GM18909 (cell line): ENCODE results near the gene PHKA1.
"Not testable (repeated sequence)": the region's sequence is repeated elsewhere in the genome, so short reads cannot be mapped to it uniquely, and the experiment has no call there.

Experiments used
- ATAC-seq: cut with Tn5 transposase; IDR thresholded peaks from one replicate; pipeline ENCODE4 v1.9.1; 2021; ENCODE audit warnings: mild to moderate bottlenecking; ENCODE audit not compliant: unreplicated experiment, poor library complexity

PHKA1 gene

GRCh38 chrX:72673951-72674350, 40.2 kb downstream of the PHKA1 start:
- ATAC-seq = not testable (repeated sequence)

DNA sequence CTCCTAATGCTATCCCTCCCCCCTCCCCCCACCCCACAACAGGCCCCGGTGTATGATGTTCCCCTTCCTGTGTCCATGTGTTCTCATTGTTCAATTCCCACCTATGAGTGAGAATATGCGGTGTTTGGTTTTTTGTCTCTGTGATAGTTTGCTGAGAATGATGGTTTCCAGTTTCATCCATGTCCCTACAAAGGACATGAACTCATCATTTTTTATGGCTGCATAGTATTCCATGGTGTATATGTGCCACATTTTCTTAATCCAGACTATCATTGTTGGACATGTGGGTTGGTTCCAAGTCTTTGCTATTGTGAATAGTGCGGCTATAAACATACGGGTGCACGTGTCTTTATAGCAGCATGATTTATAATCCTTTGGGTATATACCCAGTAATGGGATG, 44.6 kb downstream of the PHKA1 start:
- ATAC-seq = not testable (repeated sequence)

GRCh38 chrX:72666451-72666850, 47.7 kb downstream of the PHKA1 start:
- ATAC-seq = no peak

DNA sequence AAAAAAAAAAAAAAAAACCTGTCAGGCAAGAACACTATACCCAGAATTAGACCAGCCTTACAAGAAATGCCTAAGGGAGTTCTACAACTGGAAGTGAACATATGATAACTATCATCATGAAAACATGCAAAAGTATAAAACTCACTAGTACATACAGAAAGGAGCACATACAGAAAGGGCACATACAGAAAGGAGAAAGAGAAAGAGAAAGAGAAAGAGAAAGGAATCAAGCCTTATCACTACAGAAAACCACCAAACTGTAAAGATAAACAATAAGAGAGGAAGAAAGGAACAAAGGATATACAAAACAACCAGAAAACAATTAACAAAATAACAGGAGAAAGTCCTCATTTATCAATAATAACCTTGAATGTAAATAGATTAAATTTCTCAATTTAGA, 50.4 kb downstream of the PHKA1 start:
- ATAC-seq = no peak

DNA sequence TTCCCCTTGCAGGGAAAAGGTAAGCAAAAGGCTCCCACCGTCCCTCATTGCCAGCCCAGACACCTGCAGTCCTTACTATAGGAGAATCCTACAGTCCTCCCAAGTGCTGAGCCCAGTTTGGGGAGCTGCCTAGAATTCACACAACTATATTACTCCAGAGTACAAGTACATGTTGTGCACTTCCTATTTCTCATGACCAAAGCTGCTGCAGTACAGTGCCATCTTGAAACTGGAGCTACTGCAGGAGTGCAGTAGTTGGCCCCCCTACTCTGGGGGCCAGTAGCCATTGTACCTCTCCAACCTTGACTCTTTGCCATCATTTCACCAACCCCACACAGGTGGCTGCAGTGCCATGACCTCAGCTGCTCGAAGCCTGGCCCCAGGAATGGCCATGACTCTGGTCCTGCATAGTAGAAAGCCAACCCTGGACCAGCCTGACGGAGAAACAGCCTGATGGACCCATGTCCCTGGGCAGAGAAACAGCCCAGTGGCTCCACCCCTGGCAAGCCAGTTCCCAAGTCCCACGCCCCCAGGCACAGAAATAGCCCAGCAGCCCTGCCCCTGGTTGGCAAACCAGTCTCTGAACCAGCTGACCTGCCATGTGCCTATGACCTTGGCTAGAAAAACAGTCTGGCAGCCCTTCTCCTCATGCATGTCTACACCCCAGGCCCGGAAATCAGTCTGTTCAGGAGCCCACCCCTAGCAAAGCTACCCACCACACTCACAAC, 51.9 kb downstream of the PHKA1 start:
- no peak for ATAC-seq

- no peak for ATAC-seq
Measured at GRCh38 chrX:72659723-72660122, 54.4 kb downstream of the PHKA1 start.

- ATAC-seq = no peak
Measured at GRCh38 chrX:72652082-72652481, 62.0 kb downstream of the PHKA1 start.

- no peak for ATAC-seq
Measured at GRCh38 chrX:72644946-72645345, 69.2 kb downstream of the PHKA1 start.

GRCh38 chrX:72641611-72642010, 72.5 kb downstream of the PHKA1 start:
- ATAC-seq = no peak

GRCh38 chrX:72635930-72636329, 78.2 kb downstream of the PHKA1 start:
- no peak for ATAC-seq

DNA sequence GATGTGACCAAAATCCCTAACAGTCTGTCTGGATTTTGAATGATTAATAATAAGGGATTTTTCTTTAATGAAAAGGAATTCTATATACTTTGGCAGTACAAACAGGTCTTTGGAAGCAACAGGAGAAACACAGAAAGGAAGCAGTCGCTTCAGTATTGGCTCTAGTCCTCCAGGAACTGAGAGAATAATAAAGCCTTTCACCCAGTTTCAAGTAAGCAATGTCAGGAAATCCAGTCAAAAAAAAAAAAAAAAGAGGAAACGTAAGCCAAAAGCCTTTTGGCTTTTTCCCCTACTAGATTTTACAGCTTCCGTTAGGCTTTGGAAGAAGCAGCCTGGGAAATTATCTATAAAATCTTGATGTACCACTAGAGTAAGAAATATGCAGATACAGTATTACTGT, 79.8 kb downstream of the PHKA1 start:
- ATAC-seq = no peak

GRCh38 chrX:72630185-72630584, 83.9 kb downstream of the PHKA1 start:
- no peak for ATAC-seq

GRCh38 chrX:72624194-72624593, 89.9 kb downstream of the PHKA1 start:
- ATAC-seq = no peak

- ATAC-seq = peak; percentile 83
Measured at GRCh38 chrX:72621625-72622485, 92.3 kb downstream of the PHKA1 start.

GRCh38 chrX:72621163-72621562, 92.9 kb downstream of the PHKA1 start:
- ATAC-seq = peak; percentile 21

DNA sequence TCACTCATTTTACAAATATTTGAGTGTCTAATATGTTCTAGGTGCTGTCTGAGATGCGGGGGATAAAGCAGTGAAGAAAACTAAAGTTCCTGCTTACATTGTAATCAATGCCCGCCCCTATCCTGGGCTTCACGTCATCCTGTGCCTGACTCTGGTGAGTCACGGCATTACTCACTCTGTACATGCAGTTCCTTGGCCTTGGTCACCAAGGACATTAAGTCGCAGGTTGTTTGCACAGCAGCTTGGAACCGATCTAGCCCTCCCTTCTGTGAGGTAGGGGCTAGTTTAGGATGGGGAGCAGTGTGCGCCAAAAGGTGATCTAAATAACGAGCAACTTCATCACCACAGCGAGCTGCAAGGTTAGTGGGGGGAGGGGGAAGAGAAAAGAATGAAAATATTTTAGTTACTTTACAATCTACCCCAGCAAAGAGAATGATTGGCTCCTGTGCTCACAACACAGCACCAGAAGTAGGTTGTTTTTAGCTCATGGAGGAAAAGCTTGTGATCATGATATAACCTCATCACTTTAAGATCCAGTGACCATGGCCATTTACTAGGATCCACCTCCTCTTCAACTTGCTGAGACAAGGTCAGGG, 93.5 kb downstream of the PHKA1 start:
- ATAC-seq = no peak

DNA sequence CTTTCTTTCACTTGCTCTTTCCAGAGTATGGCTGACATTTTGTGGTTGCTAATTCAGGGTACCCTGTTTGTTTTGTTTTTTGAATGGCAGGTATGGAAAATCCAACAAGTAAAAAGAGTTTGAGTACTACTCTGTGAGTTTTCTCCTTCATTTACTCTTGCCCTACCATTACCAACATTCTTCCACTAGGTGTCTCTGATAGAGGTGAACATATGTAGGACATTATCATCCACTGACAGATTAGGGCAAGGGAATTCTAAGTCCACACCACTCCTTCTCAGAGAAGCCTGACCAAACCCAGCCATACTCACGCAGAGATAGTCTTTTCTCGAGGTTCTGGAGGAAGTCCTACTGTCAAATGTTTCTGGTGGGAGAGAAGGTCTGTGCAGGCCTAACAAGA, 104.8 kb downstream of the PHKA1 start:
- no peak for ATAC-seq

DNA sequence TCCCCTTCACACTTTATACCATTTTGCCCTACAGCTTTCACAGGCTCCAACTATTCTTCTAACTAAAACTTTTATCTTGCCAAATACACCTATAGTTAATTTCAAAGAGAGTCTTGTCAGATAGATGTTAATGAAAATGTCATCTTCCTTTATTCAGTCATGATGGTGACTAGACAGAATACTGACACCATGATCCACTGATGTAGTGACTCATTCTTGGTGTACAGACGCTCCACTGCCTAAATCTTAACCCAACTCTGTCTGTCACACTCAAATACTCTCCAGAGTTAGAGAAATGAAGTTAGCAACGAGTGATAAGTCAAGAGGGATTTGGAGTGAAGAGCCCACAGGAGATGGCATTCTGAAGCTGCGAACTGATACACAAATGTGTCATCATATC, 109.4 kb downstream of the PHKA1 start:
- ATAC-seq = no peak

- no peak for ATAC-seq
Measured at GRCh38 chrX:72604112-72604511, 110.0 kb downstream of the PHKA1 start.

GRCh38 chrX:72591038-72591437, 123.1 kb downstream of the PHKA1 start:
- not testable (repeated sequence) for ATAC-seq

GRCh38 chrX:72584163-72584562, 129.9 kb downstream of the PHKA1 start:
- ATAC-seq = no peak
